ENCODE measurements around the gene THUMPD3.

DNA sequence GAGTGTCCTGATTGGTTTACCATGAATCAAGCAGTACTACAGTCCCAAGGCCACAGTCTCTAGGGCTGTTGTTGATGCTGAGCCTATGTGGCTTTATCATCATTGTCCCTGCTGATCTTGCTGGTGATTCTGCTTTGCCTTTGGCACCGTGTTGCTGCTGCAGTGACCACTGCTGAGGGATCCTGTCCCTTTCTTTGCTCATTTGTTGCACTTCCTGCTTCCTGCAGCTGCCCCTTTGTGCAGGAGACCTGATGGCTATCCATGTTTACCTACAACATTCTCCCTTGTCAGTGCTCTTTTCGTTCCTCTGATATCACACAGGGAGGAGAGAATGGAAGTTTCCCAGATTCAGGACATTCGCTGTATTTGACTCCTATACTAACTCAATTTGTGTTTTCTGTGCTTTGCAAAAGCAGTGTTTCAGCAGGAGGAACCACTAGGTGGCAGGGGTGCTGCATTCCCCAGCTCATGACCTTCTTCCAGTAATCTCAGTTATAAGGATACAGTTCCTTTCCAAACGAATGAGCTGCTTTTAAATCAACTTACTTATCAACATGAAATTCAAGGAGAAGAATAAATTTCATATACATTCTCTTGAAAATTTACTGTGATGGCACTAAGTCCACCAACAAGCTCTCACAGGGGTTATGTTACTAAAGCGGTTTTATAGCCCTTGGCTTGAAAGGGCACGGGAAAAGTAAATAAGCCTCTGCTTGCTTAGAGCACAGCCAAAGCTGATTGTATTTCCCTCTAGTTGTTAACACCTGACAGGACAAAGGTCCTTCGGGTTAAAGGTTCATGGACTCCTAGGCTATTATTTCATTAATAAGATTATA, 9.7 kb upstream of the THUMPD3 start:
- TF ChIP-seq POLR2AphosphoS5 (IDR thresholded peaks at IDR 0.05; ENCODE audit: borderline replicate concordance, low read depth, low read length) (no peak), EZH2 (IDR thresholded peaks at IDR 0.05) (no peak), FOXP2 (optimal IDR thresholded peaks at IDR 0.05; ENCODE audit: control extremely low read depth, extremely low read length, insufficient read depth) (no peak)
